ENCODE data around the gene LITAF.
"Not testable (repeated sequence)": the region's sequence is repeated elsewhere in the genome, so short reads cannot be mapped to it uniquely, and the experiment has no call there.

Gene LITAF

DNA sequence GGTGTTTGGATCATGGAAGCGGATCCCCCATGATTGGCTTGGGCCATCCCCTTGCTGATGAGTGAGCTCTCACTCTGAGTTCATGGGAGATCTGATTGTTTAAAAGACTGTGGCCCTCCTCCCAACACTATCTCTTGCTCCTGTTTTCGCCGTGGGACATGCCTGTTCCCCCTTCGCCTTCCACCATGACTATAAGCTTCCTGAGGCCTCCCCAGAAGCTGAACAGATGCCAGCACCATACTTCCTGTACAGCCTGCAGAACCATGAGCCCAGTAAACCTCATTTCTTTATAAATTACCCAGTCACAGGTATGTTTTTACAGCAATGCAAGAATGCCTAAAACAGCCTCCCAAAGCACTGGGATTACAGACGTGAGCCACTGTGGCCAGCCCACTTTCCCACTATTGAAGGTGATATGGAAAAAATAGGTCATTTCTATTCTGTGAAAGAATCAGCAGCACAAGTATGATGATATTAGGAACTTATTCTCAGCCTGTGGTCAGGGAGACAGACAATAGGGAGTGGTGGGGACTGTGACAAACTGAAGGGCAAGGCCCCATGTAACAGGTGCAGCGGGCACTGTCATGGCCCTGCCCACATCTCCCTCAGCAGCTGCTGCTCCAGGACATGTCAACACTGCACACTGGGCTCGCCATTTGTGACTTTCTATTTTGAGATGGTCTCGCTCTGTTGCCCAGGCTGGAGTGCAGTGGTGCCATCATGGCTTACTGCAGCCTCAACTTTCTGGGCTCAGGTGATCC is 33.7 kb upstream of the LITAF start:
- DNase-seq (ENCODE audit: low spot score) = no peak

DNA sequence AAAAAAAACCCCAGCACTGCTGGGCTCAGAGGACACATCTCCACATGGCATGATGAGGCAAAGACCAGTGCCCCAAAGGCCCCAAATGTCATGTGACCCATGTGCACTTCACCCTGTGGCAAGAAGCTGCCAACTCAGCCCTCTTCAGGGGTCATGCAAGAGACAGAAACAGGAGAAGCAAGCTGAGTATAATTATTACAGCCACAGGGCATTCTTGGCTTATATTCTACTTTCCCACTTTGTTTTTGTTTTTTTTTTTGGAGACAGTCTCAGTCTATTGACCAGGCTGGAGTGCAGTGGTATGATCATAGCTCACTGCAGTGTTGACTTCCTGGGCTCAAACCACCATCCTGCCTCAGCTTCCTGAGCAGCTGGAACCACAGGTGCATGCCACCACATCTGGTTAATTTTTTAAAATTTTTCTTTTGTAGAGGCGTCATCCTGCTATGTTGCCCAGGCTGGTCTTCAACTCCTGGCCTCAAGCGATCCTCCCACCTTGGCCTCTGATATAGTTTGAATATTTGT is 32.7 kb upstream of the LITAF start:
- no peak for DNase-seq (ENCODE audit: low spot score)

DNA sequence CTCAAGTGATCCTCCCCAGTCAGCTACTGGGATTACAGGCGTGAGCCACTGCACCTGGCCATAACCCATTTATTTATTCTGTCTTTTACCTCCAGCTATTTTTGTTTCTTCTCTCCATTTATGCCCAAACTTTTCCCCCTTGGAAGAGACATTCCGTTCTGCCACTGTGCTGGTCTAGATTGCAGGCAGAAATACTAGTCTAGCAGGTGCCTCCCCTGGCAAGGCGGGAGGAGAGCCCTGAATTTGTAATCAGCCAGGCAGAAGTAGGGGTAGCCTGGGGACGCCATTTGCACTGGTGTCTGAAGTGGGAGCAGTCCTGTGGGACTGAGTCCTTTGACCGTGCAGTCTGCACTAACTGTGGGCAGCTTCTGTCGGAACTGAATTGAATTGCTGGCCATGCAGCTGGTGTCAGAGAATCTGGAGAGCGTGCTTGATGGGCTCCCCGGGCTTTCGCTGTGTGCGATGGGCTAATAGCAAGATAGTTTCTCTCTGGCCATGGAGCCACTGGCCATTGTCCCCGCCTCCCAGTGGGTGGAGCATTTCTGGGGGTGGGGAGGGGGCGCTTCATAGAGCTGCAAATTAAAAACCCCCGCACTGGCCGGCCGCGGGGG is 31.5 kb upstream of the LITAF start:
- no peak for DNase-seq (ENCODE audit: low spot score)

DNA sequence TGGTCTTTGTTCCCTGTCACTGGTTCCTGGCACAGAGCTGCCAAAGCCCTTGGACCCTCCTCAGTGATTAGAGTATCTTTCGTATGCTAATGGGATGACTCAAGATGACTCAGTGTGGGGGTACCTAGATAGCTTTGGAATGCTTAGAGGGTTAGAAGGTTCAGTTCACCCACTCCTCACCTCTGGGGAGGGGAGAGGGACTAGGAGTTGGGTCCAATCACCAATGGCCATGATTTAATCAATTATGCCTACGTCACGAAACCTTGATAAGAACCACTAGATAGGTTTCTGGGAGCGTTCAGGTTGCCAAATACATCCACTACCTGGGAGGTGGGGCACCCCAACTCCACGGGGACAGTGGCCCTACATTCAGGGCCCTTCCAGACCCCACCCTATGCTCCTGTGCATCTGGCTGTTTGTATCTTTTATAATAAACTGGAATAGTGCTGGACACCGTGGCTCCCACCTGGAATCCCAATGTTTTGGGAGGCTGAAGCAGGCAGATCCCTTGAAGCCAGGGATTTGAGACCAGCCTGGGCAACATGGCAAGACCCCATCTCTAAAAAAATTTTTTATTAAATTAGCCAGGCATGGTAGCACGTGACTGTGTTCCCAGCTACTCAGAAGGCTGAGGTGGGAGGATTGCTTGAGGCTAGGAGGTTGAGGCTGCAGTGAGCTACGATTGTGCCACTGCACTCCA is 29.2 kb upstream of the LITAF start:
- no peak for DNase-seq (ENCODE audit: low spot score)

DNA sequence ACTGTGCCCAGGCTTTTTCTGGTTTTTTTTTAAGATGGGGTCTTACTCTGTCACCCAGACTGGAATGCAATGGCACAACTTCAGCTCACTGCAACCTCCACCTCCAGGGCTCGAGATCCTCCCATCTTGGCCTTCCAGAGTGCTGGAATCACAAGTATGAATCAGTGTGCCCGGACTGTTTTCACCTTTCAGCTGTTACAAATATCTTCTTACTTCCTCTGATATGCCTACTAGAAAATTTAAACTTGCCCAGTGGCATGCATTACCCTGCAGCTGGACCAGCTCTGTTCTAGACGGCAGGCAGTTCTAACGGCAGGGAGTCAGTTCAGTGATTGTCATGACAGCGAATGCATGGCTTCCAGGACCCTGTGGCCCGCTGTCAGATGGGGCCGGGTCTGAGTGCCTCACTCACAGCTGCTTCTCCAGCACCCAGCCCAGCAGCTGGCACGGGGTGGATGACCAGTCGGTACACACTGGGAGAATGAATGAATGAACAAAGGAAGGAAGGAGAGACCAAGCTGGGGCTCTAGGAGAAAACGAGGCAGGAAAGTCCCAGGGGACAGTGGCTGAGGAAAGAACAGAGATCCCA is 28.0 kb upstream of the LITAF start:
- no peak for DNase-seq (ENCODE audit: low spot score)

DNA sequence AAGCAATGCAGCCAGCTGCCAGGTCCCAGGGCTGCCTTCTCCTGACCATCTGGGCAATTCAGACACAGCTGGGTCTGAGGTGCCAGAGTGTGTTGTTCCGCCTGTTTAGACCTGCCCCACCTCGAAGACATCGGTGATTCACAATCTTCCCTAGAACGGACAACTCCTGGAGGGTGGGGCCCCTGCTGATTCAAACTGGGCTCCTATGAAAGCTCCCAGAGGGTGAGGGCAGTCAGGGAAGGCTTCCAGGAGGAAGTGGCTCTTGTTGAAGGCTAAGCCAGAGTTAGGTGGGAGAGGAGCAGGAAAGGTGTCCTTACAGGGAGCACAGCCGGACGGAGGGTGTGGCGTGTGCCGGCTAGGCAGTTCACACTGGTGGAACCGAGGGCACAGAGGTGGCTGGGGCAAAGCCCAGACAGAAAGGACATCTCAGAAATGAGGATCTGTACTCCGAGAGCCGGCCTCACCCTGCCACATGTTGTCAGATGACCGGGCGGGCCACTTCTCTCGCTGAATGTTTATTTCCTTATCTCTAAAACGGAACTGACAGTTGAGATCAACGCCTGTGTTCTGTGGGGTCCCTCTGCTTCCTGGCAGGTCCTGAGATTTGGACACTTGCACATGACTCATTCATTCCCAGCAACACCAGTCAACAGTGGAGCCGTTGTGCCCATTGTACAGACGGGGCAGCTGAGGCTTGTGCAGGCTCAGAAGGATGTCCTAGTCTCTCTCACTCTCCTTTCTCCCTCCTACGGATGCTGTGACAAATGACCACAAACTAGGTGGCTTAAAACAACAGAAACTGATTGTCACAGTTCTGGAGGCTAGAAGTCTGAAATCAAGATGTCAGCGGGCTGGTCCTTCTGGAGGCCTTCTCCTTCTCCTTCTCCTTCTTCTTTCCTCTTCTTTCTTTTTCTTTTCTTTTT is 26.9 kb upstream of the LITAF start:
- peak; percentile 46 for DNase-seq (ENCODE audit: low spot score)

DNA sequence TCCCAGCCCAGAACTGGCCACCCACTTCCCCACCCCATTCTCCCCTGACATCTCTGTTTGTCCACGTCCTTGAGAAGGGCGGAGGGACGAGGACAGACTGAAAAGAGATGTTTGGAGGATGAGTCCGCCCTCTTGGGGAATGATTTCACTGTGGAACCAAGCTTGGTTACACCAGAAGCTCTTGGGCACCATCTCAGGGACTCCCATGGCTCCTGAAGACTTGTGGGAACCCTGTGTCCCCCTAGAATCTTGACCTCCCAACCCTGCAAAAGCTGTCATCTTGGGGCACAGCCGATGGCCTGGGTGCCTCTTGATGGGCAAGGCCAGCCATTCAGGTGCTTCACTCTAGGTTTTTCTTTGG is 25.9 kb upstream of the LITAF start:
- DNase-seq (ENCODE audit: low spot score) = no peak

DNA sequence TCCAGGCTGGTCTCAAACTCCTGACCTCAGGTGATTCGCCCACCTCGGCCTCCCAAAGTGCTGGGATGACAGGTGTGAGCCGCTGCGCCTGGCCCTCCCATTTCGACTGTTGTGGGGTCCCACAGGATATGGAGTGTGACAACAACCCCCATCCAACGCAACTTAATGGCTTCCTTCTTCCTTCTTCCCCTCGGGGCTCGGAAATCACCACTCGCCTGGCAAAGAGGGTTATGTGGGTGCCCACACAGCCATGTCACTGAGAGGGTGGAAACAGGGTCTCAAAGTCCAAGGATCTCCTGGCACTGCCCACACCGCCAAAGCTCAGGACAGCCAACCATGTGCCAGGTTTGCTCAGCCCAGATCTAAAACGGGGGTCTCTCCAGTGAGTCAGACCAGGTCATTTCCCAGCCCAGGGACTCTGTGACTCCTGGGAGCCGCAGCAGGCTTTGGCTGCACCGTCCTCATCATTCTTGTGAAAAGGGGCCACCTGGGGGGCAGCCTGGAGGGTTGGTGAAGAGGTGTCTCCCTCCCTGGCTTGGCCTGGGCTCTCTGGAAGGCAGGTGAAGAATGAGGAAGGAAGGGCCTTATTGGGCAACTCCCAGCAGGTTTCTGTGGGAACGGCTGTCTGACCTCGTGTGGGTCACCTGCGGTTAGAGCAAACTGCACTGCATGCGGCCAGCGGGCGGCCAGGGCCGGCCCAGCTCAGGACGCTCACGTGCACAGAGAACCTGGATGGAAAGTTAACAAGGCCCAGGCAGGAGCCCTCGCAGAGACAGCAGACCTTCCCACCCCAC is 25.3 kb upstream of the LITAF start:
- DNase-seq (ENCODE audit: low spot score) = no peak

DNA sequence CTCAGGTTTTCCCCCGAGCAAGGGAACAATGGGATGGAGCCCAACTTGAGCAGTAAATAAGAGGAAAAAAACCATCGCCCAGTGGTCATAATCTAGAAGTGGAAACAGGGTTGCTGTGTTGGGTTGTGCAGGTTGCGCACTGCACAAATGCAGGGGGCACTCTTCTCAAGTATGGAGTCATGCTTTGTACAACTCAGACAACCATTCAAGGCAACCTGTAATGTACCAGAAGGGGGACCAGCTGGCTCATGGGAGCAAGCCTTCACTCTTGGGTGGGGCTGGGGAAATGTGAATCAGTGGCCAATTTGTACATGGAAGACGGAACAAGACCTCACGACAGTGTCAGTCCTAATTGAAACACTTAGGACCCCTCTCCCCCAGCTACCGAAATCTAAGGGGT is 23.9 kb upstream of the LITAF start:
- DNase-seq (ENCODE audit: low spot score) = no peak

DNA sequence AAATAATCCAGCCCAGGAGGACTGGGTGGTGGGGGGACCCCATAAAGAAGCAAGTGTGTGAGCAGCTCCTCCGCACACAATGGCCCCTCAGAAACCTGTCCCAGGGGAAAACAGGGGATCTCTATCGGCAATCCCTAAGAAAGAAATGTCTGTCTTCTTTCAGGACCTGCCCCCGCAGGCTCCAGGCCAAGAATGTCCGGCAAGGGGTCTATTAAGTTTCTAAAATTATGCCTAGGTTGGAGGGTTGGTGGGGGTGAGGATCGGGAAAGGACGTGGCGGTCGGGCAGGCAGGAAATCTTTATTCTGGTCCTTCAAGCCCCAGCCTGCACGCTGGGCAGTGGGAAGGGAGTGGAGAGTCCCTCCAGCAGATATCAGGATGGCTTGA is 23.4 kb upstream of the LITAF start:
- DNase-seq (ENCODE audit: low spot score) = no peak

DNA sequence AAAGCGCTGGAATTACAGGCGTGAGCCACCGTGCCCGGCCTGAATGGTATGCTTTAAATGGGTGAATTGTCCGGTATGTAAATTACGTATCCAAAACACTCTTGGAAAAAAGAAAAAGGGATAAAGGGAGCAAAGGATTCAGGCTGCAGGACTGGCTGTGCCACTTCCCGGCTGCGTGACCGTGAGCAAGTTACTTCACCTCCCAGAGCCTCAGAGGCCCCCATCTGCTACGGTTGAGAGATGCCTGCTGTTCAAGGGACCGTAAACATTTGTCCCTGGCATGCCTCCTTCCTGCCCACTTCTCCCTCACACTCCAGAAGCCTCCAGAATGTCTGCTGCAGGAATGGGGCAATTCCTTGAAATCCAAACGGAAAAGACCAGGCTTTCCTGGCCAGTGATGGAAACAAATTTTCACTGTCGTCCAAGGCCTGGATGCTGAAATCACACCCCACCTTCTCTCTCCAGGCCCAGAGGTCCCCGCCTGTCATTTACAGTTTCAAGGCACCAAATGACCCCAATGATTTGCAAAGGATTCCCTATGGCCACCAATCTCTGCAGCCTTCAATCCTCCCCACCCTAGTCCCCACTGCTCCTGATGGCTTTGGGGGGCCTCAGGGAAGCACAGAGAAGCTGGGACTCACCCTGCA is 22.9 kb upstream of the LITAF start:
- no peak for DNase-seq (ENCODE audit: low spot score)

DNA sequence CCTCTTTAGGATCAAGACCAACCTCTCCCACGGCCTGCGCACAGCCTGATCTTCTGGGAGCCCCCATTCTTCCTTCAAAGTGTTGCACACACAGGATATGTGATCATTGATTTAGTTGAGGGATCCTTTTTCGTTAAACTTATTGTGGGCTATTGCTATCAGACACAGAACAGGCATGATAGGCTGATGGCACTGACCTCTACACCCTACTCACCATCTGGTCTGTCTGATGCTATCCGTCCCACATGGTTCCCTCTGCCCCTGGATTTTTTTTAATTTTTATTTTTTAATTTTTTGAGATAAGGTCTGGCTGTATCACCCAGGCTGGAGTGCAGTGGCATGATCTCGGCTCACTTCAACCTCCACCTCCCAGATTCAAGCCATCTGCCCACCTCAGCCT is 19.2 kb upstream of the LITAF start:
- no peak for DNase-seq (ENCODE audit: low spot score)

DNA sequence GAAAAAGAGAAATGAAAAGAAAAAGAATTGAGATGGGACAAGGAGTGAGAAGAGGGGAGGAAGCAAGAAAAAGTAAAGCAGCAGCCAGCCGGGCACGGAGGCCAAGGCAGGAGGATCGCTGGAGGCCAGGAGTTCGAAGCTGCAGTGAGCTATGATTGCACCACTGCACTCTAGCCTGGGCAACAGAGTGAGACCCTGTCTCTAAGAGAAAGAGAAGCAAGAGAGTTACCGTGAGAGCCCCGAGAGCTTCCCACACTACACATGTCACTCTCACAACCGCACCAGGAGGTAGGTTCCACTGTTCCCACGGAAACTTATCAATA is 18.8 kb upstream of the LITAF start:
- DNase-seq (ENCODE audit: low spot score) = no peak

DNA sequence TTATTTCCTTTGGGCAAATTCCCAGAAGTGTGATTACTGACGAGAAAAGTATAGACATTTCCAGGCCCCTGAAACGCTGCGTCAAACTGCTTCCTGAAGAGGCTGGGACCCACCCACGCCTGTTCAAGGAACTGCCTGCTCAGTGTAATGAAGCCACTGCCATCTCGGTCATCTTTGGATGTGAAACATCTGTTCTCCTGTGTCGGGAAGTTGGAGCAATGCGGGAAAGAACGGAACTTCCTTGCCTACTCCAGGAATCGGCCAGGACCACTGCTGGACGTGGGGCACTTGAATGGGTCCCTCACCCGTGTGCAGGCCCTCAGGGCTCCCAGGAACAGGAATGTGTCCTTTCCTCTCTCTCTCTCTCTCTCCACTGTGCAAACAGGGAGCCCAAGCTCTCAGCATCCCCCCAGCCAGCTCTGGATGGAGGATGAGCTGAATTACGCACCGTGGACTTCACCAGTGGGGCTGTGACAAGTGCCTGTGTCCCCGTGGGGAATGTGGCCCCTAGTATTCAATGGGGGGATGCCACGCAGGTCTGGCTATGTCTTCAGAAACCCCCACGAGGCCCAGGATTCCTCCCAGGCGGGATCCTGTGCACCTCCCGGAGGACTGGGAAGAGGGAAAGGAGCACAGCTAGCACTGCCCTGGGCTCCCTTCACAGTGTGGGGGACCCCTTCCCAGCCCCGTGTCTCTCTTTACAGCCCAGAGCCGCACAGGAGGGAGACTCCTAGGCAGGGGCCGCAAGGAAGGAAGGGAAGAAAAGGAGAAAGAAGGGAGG is 18.3 kb upstream of the LITAF start:
- DNase-seq (ENCODE audit: low spot score) = no peak

DNA sequence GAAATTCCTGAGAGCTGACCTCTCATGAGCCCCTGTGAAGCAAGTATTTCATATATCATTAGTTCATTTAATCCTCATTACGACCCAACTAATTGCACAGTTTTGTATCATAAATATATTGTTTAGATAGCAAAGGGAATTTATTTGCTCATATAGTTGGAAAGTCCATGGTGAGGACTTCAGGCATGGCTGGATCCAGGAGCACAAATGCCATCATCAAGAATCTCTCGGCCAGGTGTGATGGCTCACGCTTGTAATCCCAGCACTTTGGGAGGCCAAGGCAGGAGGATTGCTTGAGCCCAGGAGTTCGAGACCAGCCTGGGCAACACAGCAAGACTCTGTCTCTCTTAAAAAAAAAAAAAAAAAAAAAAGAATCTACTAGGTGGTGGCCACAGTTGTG is 17.6 kb upstream of the LITAF start:
- not testable (repeated sequence) for DNase-seq (ENCODE audit: low spot score)

DNA sequence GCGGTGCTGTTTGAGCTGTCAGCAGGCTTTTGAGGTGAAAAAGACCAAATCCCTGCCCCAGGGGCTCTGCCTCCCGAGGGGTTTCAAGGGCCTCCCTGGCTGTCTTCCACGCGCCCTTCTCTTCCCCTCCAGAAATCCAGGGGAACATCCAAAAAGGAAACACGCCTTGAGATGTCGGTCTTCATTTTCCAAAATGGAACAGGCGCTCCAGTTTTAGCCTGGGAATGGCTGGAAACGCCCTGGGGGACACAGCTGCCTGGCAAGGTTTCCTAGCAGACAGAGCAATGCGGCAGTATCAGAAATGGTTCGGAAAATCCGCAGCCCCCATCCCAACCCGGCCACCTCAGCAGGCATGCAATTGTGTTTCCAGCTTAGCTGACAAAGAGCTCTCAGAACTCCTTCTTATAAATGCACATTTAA is 16.6 kb upstream of the LITAF start:
- DNase-seq (ENCODE audit: low spot score) = no peak

DNA sequence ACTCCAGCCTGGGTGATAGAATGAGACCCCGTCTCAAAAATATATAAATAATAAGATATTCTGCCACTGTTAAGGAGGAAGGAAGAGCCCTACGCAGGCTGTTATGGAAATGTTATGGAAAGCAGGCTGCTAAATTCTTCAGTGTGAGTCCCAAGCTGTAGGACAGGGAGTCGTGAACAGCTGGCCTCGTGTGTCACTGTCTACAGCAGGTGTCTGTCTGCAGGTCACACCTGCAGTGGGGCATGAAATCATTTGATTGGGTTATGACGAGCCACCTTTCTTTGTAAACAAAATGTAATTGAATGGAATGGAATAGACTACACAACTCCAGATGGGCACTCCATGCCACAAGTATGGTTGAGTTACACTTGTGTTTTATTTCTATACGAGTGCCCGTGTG is 15.6 kb upstream of the LITAF start:
- no peak for DNase-seq (ENCODE audit: low spot score)

DNA sequence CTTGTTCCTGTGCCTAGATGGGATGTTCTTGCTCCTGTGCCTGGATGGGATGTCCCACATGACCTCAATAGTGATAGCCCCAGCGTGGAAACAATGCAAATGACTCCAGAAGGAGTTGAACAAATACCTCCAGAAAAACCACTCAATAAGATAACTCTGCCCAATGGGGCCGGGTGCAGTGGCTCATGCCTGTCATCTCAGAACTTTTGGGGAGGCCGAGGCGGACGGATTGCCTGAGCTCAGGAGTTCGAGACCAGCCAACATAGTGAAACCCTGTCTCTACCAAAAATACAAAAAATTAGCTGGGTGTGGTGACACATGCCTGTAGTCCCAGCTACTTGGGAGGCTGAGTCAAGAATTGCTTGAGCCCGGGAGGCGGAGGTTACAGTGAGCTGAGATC is 15.2 kb upstream of the LITAF start:
- DNase-seq (ENCODE audit: low spot score) = no peak

DNA sequence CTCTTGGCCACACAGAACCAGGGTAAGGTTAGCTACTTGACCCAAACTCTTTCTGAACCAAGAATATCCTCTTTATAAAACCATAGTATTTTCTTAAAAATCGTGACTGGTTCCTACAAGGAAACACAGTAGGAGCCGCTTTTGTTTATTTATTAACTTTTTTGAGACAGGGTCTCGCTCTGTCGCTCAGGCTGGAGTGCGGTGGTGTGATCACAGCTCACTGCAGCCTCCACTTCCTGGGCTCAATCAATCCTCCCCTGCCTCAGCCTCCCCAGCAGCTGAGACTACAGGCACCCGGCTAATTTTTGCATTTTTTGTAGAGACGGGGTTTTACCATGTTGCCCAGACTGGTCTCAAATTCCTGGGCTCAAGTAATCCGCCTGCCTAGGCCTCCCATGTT is 14.7 kb upstream of the LITAF start:
- no peak for DNase-seq (ENCODE audit: low spot score)

DNA sequence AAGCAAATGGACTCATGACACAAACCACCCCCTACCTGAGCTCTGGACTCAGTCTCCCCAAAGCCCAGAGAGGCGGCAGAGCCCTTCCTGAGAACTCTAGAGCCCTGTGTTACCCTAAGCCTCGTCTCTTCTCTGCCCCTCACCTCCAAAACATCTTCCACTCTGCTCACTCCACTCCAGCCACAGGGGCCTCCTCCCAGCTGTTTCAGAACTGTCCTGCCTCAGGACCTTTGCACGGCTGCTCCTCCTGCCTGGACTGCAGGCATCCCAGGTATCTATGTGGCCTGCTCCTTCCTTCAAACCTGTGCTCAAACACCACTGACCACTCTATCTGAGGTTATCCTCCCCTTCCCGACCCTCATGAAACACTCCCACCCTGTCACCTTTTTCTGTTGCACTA is 12.9 kb upstream of the LITAF start:
- no peak for DNase-seq (ENCODE audit: low spot score)
